Measurements from ENCODE around the gene DMPK. TPM values are rescaled to one million over a fixed set of nuclear protein-coding genes. Genes with fewer than 3 reads are reported as not detected.

Gene DMPK, protein sequence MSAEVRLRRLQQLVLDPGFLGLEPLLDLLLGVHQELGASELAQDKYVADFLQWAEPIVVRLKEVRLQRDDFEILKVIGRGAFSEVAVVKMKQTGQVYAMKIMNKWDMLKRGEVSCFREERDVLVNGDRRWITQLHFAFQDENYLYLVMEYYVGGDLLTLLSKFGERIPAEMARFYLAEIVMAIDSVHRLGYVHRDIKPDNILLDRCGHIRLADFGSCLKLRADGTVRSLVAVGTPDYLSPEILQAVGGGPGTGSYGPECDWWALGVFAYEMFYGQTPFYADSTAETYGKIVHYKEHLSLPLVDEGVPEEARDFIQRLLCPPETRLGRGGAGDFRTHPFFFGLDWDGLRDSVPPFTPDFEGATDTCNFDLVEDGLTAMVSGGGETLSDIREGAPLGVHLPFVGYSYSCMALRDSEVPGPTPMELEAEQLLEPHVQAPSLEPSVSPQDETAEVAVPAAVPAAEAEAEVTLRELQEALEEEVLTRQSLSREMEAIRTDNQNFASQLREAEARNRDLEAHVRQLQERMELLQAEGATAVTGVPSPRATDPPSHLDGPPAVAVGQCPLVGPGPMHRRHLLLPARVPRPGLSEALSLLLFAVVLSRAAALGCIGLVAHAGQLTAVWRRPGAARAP
- 50.1 TPM for total RNA-seq
- long read RNA-seq, transcript DMPK-201 (15 exons, 2,787 nt): major isoform, 9 of 85 reads
- long read RNA-seq, partial matches to known transcripts: 24 of 85 reads
- long read RNA-seq, other reads (novel, unspliced or antisense): 34 of 85 reads

DNA sequence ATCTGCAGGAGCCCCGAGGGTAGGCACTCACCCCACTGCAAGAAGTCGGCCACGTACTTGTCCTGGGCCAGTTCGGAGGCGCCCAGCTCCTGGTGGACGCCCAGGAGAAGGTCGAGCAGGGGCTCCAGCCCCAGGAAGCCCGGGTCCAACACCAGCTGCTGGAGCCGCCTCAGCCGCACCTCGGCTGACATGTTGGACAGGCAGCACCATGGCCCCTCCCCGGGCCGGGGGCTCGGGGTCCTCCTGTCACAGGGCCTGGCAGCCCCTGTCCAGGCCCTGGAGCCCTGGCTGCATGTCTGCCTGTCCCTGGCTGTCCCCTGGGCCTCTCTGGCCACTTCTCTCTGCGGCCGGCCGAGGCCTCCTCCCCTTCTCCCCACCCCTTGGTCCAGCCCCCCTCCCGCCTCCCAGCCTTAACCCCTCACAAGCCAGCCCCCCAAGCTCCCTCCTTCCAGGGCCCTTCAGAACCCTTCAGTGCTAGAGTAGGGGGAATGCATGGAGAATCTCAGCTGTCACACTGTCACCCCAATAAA, at the start of gene DMPK:
DMPK (minus strand) TSS at position 329 of the 530 bp plus-strand sequence; CDS start at position 191, 138 bp downstream.
- H3K27ac ChIP-seq: peak within 1 kb of the TSS; percentile 73
- peaks cover 15% of the 10 kb centered on the region for H3K36me3 ChIP-seq
- DNase-seq: no peak
- H3K27me3 ChIP-seq: no peaks in the 10 kb centered on the region
- TF ChIP-seq, protein P1, sequence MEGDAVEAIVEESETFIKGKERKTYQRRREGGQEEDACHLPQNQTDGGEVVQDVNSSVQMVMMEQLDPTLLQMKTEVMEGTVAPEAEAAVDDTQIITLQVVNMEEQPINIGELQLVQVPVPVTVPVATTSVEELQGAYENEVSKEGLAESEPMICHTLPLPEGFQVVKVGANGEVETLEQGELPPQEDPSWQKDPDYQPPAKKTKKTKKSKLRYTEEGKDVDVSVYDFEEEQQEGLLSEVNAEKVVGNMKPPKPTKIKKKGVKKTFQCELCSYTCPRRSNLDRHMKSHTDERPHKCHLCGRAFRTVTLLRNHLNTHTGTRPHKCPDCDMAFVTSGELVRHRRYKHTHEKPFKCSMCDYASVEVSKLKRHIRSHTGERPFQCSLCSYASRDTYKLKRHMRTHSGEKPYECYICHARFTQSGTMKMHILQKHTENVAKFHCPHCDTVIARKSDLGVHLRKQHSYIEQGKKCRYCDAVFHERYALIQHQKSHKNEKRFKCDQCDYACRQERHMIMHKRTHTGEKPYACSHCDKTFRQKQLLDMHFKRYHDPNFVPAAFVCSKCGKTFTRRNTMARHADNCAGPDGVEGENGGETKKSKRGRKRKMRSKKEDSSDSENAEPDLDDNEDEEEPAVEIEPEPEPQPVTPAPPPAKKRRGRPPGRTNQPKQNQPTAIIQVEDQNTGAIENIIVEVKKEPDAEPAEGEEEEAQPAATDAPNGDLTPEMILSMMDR (IDR thresholded peaks at IDR 0.05): no peak
- peak within 1 kb of the TSS; percentile 56 for H3K4me3 ChIP-seq
- no peak for ATAC-seq
- peaks cover 22% of the 10 kb centered on the region for H3K4me1 ChIP-seq
- intact Hi-C loops (cut with DNase I): no loop called here
- H3K9me3 ChIP-seq: no peaks in the 10 kb centered on the region

DNA sequence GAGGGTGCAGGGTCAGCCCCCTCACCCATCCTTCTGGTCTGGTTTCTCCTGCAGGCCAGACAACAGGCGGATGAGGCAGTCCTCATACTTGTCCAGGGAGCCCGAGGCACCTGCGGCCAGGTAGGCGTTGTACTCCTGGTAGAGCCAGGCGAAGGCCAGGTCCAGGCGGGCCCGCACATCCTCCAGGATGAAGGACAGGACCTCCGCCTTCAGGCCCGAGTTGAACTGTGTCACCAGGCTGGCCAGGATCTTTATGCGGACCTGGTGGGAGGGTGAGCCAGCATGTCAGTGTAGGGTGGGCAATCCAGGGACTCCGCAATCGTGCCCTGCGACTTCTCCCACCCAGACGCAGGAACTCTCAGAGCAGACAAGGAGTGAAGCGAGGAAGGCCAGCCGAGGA, 46.7 kb upstream of the DMPK start:
- Histone ChIP-seq H3K27ac (no peak overlapping the region), H3K4me3 (no peak overlapping the region), H3K27me3 (no peaks in the 10 kb centered on the region), H3K9me3 (no peaks in the 10 kb centered on the region), H3K36me3 (peaks cover 97% of the 10 kb centered on the region), H3K4me1 (no peaks in the 10 kb centered on the region)
- DNase-seq (peak; percentile 62), ATAC-seq (no peak)
- intact Hi-C loops (cut with DNase I): no loop called here
- TF ChIP-seq, protein P1 (IDR thresholded peaks at IDR 0.05): no peak

DNA sequence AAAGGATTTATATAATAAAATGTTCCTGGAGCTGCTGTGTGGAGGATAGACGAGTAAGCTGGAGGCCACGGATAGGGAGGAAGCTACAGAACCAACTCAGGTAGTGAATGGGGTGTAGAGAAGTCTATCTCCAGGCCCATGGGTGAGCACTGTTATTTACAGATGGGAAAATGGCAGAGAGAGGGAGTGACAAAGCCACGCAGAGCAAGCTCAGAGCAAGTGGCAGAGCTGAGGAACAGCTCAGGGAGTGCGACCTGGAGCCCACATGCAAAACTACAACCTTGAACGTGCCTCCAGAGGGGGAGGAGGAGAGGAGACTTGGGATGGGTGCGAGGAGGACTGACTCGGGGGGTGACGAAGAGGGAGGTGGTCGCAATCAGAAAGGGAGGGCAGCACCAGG, 46.2 kb upstream of the DMPK start:
- intact Hi-C loops (cut with DNase I): no loop called here
- Histone ChIP-seq H3K27ac (no peak overlapping the region), H3K9me3 (no peaks in the 10 kb centered on the region), H3K4me3 (no peak overlapping the region), H3K27me3 (no peaks in the 10 kb centered on the region), H3K4me1 (no peaks in the 10 kb centered on the region), H3K36me3 (peaks cover 96% of the 10 kb centered on the region)
- TF ChIP-seq, protein P1 (IDR thresholded peaks at IDR 0.05): no peak
- ATAC-seq: no peak
- no peak for DNase-seq

DNA sequence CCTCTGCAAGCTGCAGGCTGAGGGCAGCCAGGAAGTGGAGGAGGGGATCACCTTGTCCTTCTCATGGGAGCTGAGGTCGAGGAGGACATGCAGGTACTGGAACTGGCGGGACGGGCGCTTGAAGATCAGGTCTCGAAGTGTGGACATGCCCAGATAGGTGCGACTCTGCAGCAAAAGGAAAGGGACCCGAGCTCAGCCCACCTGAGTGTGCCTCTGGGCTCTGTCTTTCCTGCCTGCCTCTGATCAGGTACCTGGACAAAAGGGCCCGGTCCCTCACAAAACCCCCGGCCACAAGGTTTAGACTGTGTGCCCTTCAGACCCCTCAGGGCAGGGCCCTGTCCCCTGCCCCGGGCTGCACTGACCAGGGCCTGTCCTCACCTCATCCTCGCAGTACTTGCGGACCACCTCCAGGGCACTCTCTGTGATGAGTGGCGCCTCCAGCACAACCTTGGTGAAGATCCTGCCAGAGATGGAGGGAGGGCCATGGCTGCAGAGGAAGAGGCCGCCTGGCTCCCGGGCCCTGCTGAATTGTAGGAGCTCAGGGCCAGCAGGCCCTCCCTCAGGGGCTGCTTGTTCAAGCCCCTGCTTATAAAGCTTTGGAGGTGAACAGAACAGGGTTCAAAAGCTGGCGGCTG, 45.3 kb upstream of the DMPK start:
- intact Hi-C loops (cut with DNase I): no loop called here
- DNase-seq (no peak), ATAC-seq (no peak)
- Histone ChIP-seq H3K4me1 (no peaks in the 10 kb centered on the region), H3K27ac (no peak overlapping the region), H3K9me3 (no peaks in the 10 kb centered on the region), H3K36me3 (peaks cover 96% of the 10 kb centered on the region), H3K4me3 (no peak overlapping the region), H3K27me3 (no peaks in the 10 kb centered on the region)
- TF ChIP-seq, protein P1 (IDR thresholded peaks at IDR 0.05): no peak

DNA sequence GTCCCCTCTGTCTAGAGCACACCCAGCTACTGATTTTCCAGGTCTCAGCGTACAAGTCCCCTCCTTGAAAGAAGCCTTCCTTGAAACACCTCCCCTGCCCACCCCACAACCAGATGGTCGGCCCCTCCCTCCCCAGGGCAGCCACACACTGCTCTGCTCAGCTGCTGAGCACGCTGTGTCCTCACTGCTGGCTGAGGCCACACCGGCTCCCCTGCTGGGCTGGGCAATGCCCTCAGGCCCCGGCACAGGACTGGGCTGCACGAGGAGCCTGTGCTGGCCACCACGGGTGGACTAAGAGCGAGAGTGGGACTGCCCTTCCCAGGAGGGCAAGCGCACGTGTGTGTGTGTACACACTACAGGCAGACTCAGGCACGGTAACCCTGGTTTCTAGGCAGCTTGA, 44.6 kb upstream of the DMPK start:
- Histone ChIP-seq H3K4me1 (no peaks in the 10 kb centered on the region), H3K4me3 (no peak overlapping the region), H3K27me3 (no peaks in the 10 kb centered on the region), H3K9me3 (no peaks in the 10 kb centered on the region), H3K27ac (no peak overlapping the region), H3K36me3 (peaks cover 96% of the 10 kb centered on the region)
- no peak for ATAC-seq
- TF ChIP-seq, protein P1 (IDR thresholded peaks at IDR 0.05): no peak
- DNase-seq: no peak
- intact Hi-C loops (cut with DNase I): no loop called here

All from upper lobe of right lung (tissue), 1 donor.